Keratinocyte (primary cell): ENCODE measurements around the gene PILRB. TPM values are rescaled to one million over a fixed set of nuclear protein-coding genes. Genes with fewer than 3 reads are reported as not detected.
A peak's percentile ranks its signal among the peaks of the same experiment; 100 is the strongest.
"Not testable (repeated sequence)": the region's sequence is repeated elsewhere in the genome, so short reads cannot be mapped to it uniquely, and the experiment has no call there.

ENCODE experiments used
- DNase-seq: peaks from one replicate; pipeline ENCODE4 v3.0.0-alpha.2; 2011; ENCODE audit warnings: low read depth, missing footprints, low spot score
- FAIRE-seq: peaks from 2 replicates; lab custom pipeline; 2011; peaks lifted over from hg19 to GRCh38; lab: Jason Lieb, UNC
- H2AFZ ChIP-seq: 2 replicates; pipeline ENCODE4 v1.6.0; 2012; ENCODE audit warnings: low read length, control low read depth, inconsistent platforms; ENCODE audit not compliant: control insufficient read depth
- H3K27ac ChIP-seq: 2 replicates; pipeline ENCODE4 v1.5.1; 2011; ENCODE audit warnings: low read length; ENCODE audit not compliant: control insufficient read depth, insufficient read depth
- H3K27me3 ChIP-seq: 3 replicates; pipeline ENCODE4 v1.6.0; 2011; ENCODE audit warnings: low read length; ENCODE audit not compliant: control insufficient read depth, insufficient read depth; ENCODE audit errors: extremely low read depth
- H3K36me3 ChIP-seq, 2 experiments: 2 replicates in 1 of 2; 3 replicates in 1 of 2; pipeline ENCODE4 v1.5.1; 2011; ENCODE audit warnings: low read length in 2 of 2, mild to moderate bottlenecking in 1 of 2; ENCODE audit not compliant: control insufficient read depth in 2 of 2, insufficient read depth in 2 of 2; ENCODE audit errors: extremely low read depth in 1 of 2
- H3K4me1 ChIP-seq: 3 replicates; pipeline ENCODE4 v1.5.1; 2011; ENCODE audit warnings: low read length; ENCODE audit not compliant: control insufficient read depth, insufficient read depth; ENCODE audit errors: extremely low read depth
- H3K4me2 ChIP-seq: 3 replicates; pipeline ENCODE4 v1.6.0; 2011; ENCODE audit warnings: low read depth, low read length; ENCODE audit not compliant: control insufficient read depth, insufficient read depth; ENCODE audit errors: extremely low read depth
- H3K4me3 ChIP-seq, 3 experiments: fragments of 200-600 bp in 1 of 3; sonication (generic) in 1 of 3; 2 replicates in 2 of 3; 3 replicates in 1 of 3; pipeline ENCODE4 v1.5.1; 2011 to 2016; ENCODE audit warnings: low read length in 3 of 3, mild to moderate bottlenecking in 3 of 3, control low read depth in 2 of 3, inconsistent platforms in 1 of 3, low read depth in 1 of 3, mixed read lengths in 1 of 3, mixed run types in 1 of 3, moderate library complexity in 1 of 3; ENCODE audit not compliant: control insufficient read depth in 2 of 3, insufficient read depth in 2 of 3; ENCODE audit errors: extremely low read depth in 1 of 3
- H3K79me2 ChIP-seq: 2 replicates; pipeline ENCODE4 v1.6.0; 2012; ENCODE audit warnings: low read length; ENCODE audit not compliant: control insufficient read depth, insufficient read depth
- H3K9ac ChIP-seq: 3 replicates; pipeline ENCODE4 v1.6.0; 2011; ENCODE audit warnings: low read length; ENCODE audit not compliant: control insufficient read depth, insufficient read depth; ENCODE audit errors: extremely low read depth
- H3K9me1 ChIP-seq: 3 replicates; pipeline ENCODE4 v1.6.0; 2011; ENCODE audit warnings: low read length; ENCODE audit not compliant: control insufficient read depth, insufficient read depth; ENCODE audit errors: extremely low read depth
- H3K9me3 ChIP-seq: 2 replicates; pipeline ENCODE4 v1.5.1; 2012; ENCODE audit warnings: low read depth, low read length; ENCODE audit not compliant: control insufficient read depth
- H4K20me1 ChIP-seq: 3 replicates; pipeline ENCODE4 v1.6.0; 2011; ENCODE audit warnings: low read length; ENCODE audit not compliant: control insufficient read depth, insufficient read depth; ENCODE audit errors: extremely low read depth
- dilution Hi-C: fragments of 300-500 bp; cut with MboI; formaldehyde crosslinking; loops from one replicate; pipeline ENCODE4 v1.7.0; 2020; ENCODE audit warnings: low sequenced_read_pairs; ENCODE audit not compliant: extremely low pct_ligation_motif_present
- polyA plus RNA-seq, 5 experiments: library from polyadenylated mRNA; depleted of rRNA in 3 of 5; stranded (reverse) in 3 of 5; stranded (forward) in 1 of 5; unstranded in 1 of 5; fragments of >200 nt; gene quantifications; 1 replicate in 1 of 5; 2 replicates in 3 of 5; 3 replicates in 1 of 5; pipeline versions ENCODE4 v1.2.1 to v1.2.3, GENCODE V29; 2011 to 2012; ENCODE audit warnings: missing spikeins in 2 of 5, low read depth in 1 of 5, low replicate concordance in 1 of 5

The PILRB gene
- polyA plus RNA-seq, 1 donor (not counting 4 experiments of a cell fraction or from before 2014, with no cell fraction given) = 16.5 TPM

DNA sequence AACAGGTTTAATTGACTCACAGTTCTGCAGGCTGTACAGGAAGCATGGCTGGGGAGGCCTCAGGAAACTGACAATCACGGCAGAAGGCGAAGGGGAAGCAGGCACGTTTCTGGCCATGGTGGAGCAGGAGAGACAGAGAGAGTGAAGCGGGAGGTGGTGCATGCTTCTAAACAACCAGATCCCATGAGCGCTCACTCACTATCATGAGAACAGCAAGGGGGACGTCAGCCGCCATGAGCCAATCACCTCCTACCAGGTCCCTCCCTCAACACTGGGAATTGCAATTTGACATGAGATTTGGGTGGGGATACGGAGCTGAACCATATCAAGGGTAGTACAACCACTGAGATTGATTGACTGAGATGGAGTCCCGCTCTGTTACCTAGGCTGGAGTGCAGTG, 32.2 kb upstream of the PILRB start:
- H3K27ac ChIP-seq, H3K4me2 ChIP-seq, H3K27me3 ChIP-seq, H3K4me1 ChIP-seq, DNase-seq, H3K9me3 ChIP-seq, H3K9ac ChIP-seq, H4K20me1 ChIP-seq, H2AFZ ChIP-seq, H3K79me2 ChIP-seq, H3K4me3 ChIP-seq, FAIRE-seq, H3K9me1 ChIP-seq, dilution Hi-C loops, H3K36me3 ChIP-seq: not testable (repeated sequence)

DNA sequence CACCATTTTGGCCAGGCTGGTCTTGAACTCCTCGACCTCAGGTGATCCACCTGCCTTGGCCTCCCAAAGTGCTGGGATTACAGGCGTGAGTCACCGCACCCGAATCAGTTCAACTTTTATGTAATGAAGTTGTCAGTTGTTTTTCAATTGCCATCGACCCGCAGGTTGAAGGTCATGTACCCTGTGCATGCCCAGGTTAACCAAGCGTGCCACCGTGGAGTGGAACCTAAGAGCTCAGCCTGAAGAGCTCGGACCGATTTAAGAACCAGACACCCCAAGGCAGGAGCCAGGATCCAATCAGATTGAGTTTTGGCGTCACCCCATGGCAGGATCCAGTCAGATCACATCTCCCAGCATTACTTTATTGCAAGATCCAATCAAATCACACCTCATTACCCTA, 31.0 kb upstream of the PILRB start:
- H3K4me1 ChIP-seq, dilution Hi-C loops, H3K27me3 ChIP-seq: not testable (repeated sequence)

DNA sequence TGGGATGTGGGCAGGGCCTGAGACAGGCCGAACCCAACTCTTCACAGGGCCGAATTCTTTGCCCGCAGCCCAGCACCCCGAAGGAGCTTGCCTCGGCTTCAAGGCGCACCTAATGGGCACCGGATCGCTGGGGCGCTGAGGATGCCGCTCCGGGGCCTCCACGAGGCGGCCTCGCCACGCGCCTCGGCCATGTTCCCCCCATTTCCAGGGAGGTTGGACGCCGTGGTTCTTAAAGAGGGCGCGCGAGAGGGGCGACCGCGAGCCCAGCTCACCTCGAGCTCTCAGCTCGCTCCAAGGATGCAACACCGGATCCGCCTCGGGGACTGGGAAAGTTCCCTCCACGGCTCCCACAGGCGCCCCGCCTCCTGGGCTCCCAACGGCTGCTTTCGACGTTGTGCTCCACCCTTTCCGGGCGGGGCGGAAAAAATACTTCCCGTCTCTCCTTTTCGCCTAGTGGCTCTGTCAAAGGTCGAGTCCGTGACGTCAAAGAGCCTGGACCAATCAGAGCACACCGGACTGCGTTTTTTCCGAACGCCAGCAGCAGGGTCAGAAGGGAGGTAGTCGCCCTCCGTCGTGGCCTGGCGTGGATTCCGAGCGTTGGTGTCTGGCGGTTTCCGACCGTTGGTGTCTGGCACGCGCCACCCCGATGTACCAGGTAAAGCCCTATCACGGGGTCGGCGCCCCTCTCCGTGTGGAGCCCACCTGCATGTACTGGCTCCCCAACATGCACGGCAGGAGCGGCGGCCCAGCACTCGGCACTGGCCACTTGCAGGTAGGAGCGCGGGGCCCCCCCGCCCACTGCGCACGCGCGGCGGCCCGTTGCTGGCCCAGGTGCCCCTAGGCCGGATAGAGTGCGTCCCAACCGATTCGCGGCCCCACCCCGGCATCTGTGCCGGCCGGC, 22.1 kb upstream of the PILRB start:
- H4K20me1 ChIP-seq, H3K9me3 ChIP-seq, H3K9me1 ChIP-seq, FAIRE-seq, H3K36me3 ChIP-seq, dilution Hi-C loops, H3K27me3 ChIP-seq: not testable (repeated sequence)
- Histone ChIP-seq H3K79me2 (peaks cover 13% of the 10 kb centered on the region), H3K4me3 (peak overlapping the region; percentile 59 to 73 (median 62)), H3K27ac (peak overlapping the region; percentile 76), H2AFZ (peak overlapping the region; percentile 88), H3K9ac (peak overlapping the region; percentile 81), H3K4me2 (peak overlapping the region; percentile 27), H3K4me1 (peaks cover 11% of the 10 kb centered on the region)
- DNase-seq = peak; percentile 81

More for the DNA sequence above, 31.0 kb upstream of the PILRB start:
- H3K79me2 ChIP-seq, H3K9ac ChIP-seq, H3K4me3 ChIP-seq, H3K4me2 ChIP-seq, H3K9me1 ChIP-seq, H2AFZ ChIP-seq, H3K9me3 ChIP-seq, DNase-seq, H3K27ac ChIP-seq, H3K36me3 ChIP-seq, FAIRE-seq, H4K20me1 ChIP-seq: not testable (repeated sequence)

DNA sequence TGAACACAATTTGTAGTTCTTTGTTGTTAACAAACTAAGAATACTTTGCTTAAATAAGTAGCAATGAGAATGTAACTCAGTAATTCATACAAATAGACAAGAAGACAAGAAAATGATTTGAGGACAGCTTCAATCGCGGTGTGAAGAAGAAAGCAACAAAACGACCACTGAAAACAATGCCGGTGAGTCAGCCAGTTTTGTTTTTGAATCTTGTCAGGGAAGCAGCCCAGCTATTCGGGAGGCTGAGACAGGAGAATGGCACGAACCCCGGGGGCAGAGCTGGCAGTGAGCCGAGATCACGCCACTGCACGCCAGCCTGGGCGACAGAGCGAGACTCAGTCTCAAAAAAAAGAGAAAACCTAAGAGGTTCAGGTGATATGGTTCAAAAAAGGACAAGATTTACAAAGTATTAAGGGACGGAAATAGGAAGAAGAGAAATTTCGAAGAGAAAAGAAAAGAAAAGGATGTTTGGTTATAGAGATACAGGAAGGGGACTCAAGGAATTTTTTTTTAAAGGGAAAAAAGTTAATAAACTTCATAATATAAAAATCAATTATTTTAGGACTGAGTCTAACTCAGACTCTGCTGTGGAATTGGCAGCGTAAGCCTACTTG, 19.7 kb upstream of the PILRB start:
- H3K27me3 ChIP-seq, H2AFZ ChIP-seq, H3K9me3 ChIP-seq, H3K4me3 ChIP-seq, H3K9me1 ChIP-seq, DNase-seq, FAIRE-seq, dilution Hi-C loops: not testable (repeated sequence)
- H3K27ac ChIP-seq = peak overlapping the region; percentile 51
- H4K20me1 ChIP-seq = peaks cover 11% of the 10 kb centered on the region
- peaks cover 2 to 12% of the 10 kb centered on the region in 2 experiments for H3K36me3 ChIP-seq
- H3K4me1 ChIP-seq = peaks cover 22% of the 10 kb centered on the region
- H3K4me2 ChIP-seq = peak overlapping the region; percentile 46
- H3K9ac ChIP-seq = peak overlapping the region; percentile 36
- H3K79me2 ChIP-seq = peaks cover 32% of the 10 kb centered on the region
